GM06990 (cell line): Measurements from ENCODE around the gene TRIM40.

Experiments used
- DNase-seq: peaks from one replicate; pipeline ENCODE4 v3.0.0-alpha.2; 2011; ENCODE audit not compliant: insufficient read length; ENCODE audit errors: extremely low read depth
- H3K27me3 ChIP-seq: replicated peaks from 2 replicates; pipeline ENCODE4 v1.6.0; 2011; ENCODE audit warnings: low read length; ENCODE audit not compliant: control insufficient read depth, insufficient read depth
- H3K36me3 ChIP-seq: 2 replicates; pipeline ENCODE4 v1.5.1; 2011; ENCODE audit warnings: low read length; ENCODE audit not compliant: control insufficient read depth, insufficient read depth
- H3K4me3 ChIP-seq: replicated peaks from 2 replicates; pipeline ENCODE4 v1.5.1; 2011; ENCODE audit warnings: low read depth, mild to moderate bottlenecking, control low read depth, low read length
- TF ChIP-seq, protein P1 (sequence below): IDR thresholded peaks from 2 replicates; pipeline ENCODE4 v1.5.1; 2011; ENCODE audit warnings: low read length, control low read depth, mild to moderate bottlenecking, inconsistent platforms; ENCODE audit not compliant: insufficient read depth, poor library complexity, severe bottlenecking

Gene TRIM40

GRCh38 chr6:30135757-30136156 is at the start of gene TRIM40:
Gene TRIM40 (plus strand): TSS chr6:30136140. CDS start chr6:30137037, 897 bp downstream.
- no peaks in the 10 kb centered on the region for H3K27me3 ChIP-seq
- TF ChIP-seq, protein P1, sequence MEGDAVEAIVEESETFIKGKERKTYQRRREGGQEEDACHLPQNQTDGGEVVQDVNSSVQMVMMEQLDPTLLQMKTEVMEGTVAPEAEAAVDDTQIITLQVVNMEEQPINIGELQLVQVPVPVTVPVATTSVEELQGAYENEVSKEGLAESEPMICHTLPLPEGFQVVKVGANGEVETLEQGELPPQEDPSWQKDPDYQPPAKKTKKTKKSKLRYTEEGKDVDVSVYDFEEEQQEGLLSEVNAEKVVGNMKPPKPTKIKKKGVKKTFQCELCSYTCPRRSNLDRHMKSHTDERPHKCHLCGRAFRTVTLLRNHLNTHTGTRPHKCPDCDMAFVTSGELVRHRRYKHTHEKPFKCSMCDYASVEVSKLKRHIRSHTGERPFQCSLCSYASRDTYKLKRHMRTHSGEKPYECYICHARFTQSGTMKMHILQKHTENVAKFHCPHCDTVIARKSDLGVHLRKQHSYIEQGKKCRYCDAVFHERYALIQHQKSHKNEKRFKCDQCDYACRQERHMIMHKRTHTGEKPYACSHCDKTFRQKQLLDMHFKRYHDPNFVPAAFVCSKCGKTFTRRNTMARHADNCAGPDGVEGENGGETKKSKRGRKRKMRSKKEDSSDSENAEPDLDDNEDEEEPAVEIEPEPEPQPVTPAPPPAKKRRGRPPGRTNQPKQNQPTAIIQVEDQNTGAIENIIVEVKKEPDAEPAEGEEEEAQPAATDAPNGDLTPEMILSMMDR: no peak
- H3K36me3 ChIP-seq: no peaks in the 10 kb centered on the region
- DNase-seq: no peak
- no peak within 1 kb of the TSS for H3K4me3 ChIP-seq

GRCh38 chr6:30087876-30088275 is 48.1 kb upstream of the TRIM40 start:
- no peak for DNase-seq
- TF ChIP-seq, protein P1: no peak
- no peaks in the 10 kb centered on the region for H3K36me3 ChIP-seq
- H3K4me3 ChIP-seq: no peak overlapping the region
- H3K27me3 ChIP-seq: peaks cover 7% of the 10 kb centered on the region

DNA sequence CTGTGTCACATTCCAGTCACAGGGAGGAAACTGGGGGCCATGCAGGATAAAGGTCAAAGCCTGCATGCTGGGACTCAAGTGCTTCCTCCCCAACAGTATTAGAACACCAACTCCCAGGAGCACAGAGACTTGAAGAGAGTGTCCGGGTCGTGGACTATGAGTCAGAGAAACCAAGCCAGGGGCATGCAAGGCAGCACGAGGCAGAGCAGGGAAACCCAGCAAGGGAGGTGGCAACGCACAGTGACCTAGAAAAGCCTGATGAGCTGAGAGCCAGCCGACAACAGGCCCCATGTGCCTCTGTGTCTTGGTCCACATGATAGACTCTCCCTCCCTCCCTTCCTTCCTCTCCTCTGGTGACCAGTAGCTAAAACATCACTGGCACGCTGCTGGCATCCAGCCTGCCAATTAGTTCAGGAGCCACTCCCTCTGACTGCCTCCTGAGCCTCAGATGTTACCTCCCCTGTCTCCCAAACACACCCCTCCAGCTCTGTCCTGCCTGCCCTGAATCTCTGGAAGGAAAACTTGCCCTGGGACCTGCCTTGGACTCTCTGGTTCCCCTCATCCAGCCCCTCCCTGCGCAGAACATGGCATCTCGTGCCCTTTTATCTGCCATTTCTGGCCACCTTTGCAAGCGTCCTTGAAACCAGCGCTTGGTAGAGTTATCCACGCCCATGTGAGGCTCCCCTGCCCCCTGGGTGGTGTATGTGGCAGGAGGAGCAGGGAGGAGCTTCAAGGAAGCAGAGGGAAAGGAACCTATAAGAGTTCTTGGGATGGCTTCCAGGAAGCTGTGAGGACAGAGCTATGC is 44.2 kb upstream of the TRIM40 start:
- peaks cover 7% of the 10 kb centered on the region for H3K27me3 ChIP-seq
- DNase-seq: no peak

GRCh38 chr6:30092852-30093543 is 42.9 kb upstream of the TRIM40 start:
- H3K27me3 ChIP-seq: peaks cover 7% of the 10 kb centered on the region
- TF ChIP-seq, protein P1: no peak
- no peak overlapping the region for H3K4me3 ChIP-seq
- H3K36me3 ChIP-seq: no peaks in the 10 kb centered on the region
- no peak for DNase-seq

More for the DNA sequence above, 44.2 kb upstream of the TRIM40 start:
- Histone ChIP-seq H3K4me3 (no peak overlapping the region), H3K36me3 (no peaks in the 10 kb centered on the region)
- TF ChIP-seq, protein P1: no peak

DNA sequence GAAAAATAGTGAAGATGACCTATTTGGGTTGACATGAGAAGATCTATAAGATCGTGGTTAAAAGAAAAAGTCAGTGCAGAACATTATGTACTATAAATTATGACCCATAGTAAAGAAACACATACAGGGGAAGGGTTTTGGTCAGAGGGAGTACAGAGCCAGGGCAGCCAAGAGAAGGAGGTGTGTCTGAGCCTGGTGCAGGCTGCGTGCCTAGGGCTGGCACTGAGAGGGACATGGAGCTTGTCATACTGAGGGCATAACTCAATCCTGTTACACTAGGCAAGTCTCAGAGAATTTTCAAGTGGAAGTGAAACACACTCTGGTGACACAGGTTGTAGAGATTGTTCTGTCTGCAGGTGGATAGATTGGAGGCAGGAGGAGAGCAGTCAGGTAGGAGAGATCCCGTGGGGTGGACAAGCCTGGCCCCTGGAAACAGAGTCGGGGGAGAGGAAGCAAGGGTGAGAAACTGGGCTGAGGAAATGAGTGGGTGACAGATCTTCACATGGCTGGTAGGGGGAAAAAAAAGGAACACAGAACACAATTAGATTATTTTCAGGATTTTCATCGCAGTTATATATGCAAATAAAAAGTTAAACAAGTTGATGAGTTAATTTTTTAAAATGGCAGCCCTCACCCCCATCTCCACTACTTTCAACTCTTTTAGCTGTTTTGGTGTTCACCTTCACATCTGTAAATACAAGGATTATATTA is 41.8 kb upstream of the TRIM40 start:
- DNase-seq: no peak
- Histone ChIP-seq H3K4me3 (no peak overlapping the region), H3K27me3 (peaks cover 9% of the 10 kb centered on the region), H3K36me3 (no peaks in the 10 kb centered on the region)
- TF ChIP-seq, protein P1: no peak
